HCT116 (cell line): ENCODE data around the gene SLC2A9. TPM values are rescaled to one million over a fixed set of nuclear protein-coding genes. Genes with fewer than 3 reads are reported as not detected.

ENCODE experiments used
- ATAC-seq: fragments of 200-7000 bp; cut with Tn5 transposase; 2 replicates; pipeline ENCODE4 v1.9.1; 2020; ENCODE audit warnings: mild to moderate bottlenecking, moderate library complexity
- BruUV-seq: library from RNA; stranded (reverse); fragments of 400-500 nt; replicated peaks from 2 replicates; lab custom pipeline; 2021; lab: Mats Ljungman, UMichigan
- CTCF ChIA-PET: fragments of 300-600 bp; sonication (Branson Sonifier 250); formaldehyde crosslinking; loops from one replicate; lab custom pipeline; 2021; ENCODE audit warnings: antibody characterized with exemption; lab: Charles Lee
- POLR2A ChIA-PET: fragments of 300-600, 350-600 bp; sonication (Branson Sonifier 250); formaldehyde crosslinking; loops from one replicate; lab custom pipeline; 2021; ENCODE audit warnings: antibody characterized with exemption; lab: Charles Lee
- RAD21 ChIA-PET, 2 experiments: fragments of 300-600 bp; sonication (Branson Sonifier 250); formaldehyde crosslinking; loops; one replicate each; lab custom pipeline; 2023; ENCODE audit warnings: low total read pairs in 2 of 2; ENCODE audit not compliant: uncharacterized antibody in 2 of 2, unreplicated experiment in 2 of 2, low non-redundant PET in 1 of 2; lab: Charles Lee
- DNase-seq: peaks from one replicate; pipeline ENCODE4 v3.0.0-alpha.2; 2010; ENCODE audit warnings: low read depth, low spot score
- H2AFZ ChIP-seq: fragments of 200-600 bp; shearing (Covaris generic), sonication (generic); 2 replicates; pipeline ENCODE4 v1.6.1; 2017; ENCODE audit warnings: low read depth, mixed run types, mixed read lengths, antibody characterized with exemption, low read length; ENCODE audit not compliant: poor library complexity, severe bottlenecking
- H3K27ac ChIP-seq: 2 replicates; pipeline ENCODE4 v1.5.1; 2012; ENCODE audit warnings: low read depth, low read length
- H3K27me3 ChIP-seq: fragments of 200-600 bp; sonication (generic); 2 replicates; pipeline ENCODE4 v1.6.1; 2016; ENCODE audit warnings: mixed run types, low read length, mixed read lengths; ENCODE audit not compliant: insufficient read depth
- H3K36me3 ChIP-seq, 2 experiments: fragments of 200-500 bp in 1 of 2; fragments of 200-600 bp in 1 of 2; sonication (Bioruptor generic) in 1 of 2; sonication (generic) in 1 of 2; 2 replicates each; pipeline versions ENCODE4 v1.5.1 to v1.6.1; 2014 to 2016; ENCODE audit warnings: low read length in 2 of 2, inconsistent platforms in 1 of 2, mixed read lengths in 1 of 2, mixed run types in 1 of 2; ENCODE audit not compliant: insufficient read depth in 2 of 2, control insufficient read depth in 1 of 2
- H3K4me1 ChIP-seq, 2 experiments: fragments of 200-600 bp in 1 of 2; sonication (generic) in 1 of 2; 2 replicates each; pipeline versions ENCODE4 v1.5.1 to v1.6.1; 2012 to 2017; ENCODE audit warnings: low read length in 2 of 2, inconsistent platforms in 1 of 2, mild to moderate bottlenecking in 1 of 2, mixed read lengths in 1 of 2, mixed run types in 1 of 2, moderate library complexity in 1 of 2; ENCODE audit not compliant: insufficient read depth in 2 of 2, control insufficient read depth in 1 of 2
- H3K4me2 ChIP-seq: fragments of 200-600 bp; sonication (generic); 2 replicates; pipeline ENCODE4 v1.6.1; 2017; ENCODE audit warnings: mixed run types, low read length, mixed read lengths
- H3K4me3 ChIP-seq, 2 experiments: fragments of 200-600 bp in 1 of 2; sonication (generic) in 1 of 2; replicated peaks in 1 of 2; 2 replicates each; pipeline ENCODE4 v1.5.1; 2011 to 2016; ENCODE audit warnings: low read length in 2 of 2, control low read depth in 1 of 2, low read depth in 1 of 2, mild to moderate bottlenecking in 1 of 2, mixed read lengths in 1 of 2, mixed run types in 1 of 2
- H3K79me2 ChIP-seq: fragments of 200-600 bp; sonication (generic); 2 replicates; pipeline ENCODE4 v1.6.1; 2017; ENCODE audit warnings: mild to moderate bottlenecking, mixed run types, low read length, moderate library complexity, mixed read lengths; ENCODE audit not compliant: insufficient read depth
- H3K9ac ChIP-seq: fragments of 200-600 bp; sonication (generic); 2 replicates; pipeline ENCODE4 v1.6.1; 2016; ENCODE audit warnings: low read length, mixed read lengths
- H3K9me2 ChIP-seq: fragments of 200-600 bp; sonication (generic), shearing (Covaris generic); 2 replicates; pipeline ENCODE4 v1.6.1; 2017; ENCODE audit warnings: mixed run types, mild to moderate bottlenecking, moderate library complexity; ENCODE audit not compliant: insufficient read depth
- H3K9me3 ChIP-seq, 2 experiments: fragments of 200-500 bp in 1 of 2; fragments of 200-600 bp in 1 of 2; sonication (Bioruptor generic) in 1 of 2; sonication (generic) in 1 of 2; 2 replicates each; pipeline ENCODE4 v1.6.1; 2014 to 2017; ENCODE audit warnings: low read length in 2 of 2, mixed read lengths in 2 of 2, inconsistent platforms in 1 of 2, low read depth in 1 of 2, mild to moderate bottlenecking in 1 of 2, mixed run types in 1 of 2, moderate library complexity in 1 of 2; ENCODE audit not compliant: control insufficient read depth in 1 of 2, insufficient read depth in 1 of 2
- H4K20me1 ChIP-seq: fragments of 200-600 bp; sonication (generic), shearing (Covaris generic); 2 replicates; pipeline ENCODE4 v1.6.1; 2017; ENCODE audit warnings: mixed run types, mild to moderate bottlenecking, moderate library complexity; ENCODE audit not compliant: insufficient read depth
- CBX3 ChIP-seq: IDR thresholded peaks from 2 replicates; pipeline ENCODE4 v1.6.1; 2012; ENCODE audit warnings: low read depth
- CEBPB ChIP-seq: IDR thresholded peaks from 2 replicates; pipeline ENCODE4 v1.6.1; 2012; ENCODE audit warnings: low read depth
- CTCF ChIP-seq, 3 experiments: fragments of 200-600 bp in 1 of 3; sonication (generic) in 1 of 3; IDR thresholded peaks in 2 of 3; conservative IDR thresholded peaks in 1 of 3; 2 replicates each; pipeline ENCODE4 v1.5.1; 2012 to 2017; ENCODE audit warnings: low read depth in 2 of 3, low read length in 2 of 3, antibody characterized with exemption in 1 of 3, borderline replicate concordance in 1 of 3, control low read depth in 1 of 3, mild to moderate bottlenecking in 1 of 3, mixed read lengths in 1 of 3, mixed run types in 1 of 3, moderate library complexity in 1 of 3; ENCODE audit not compliant: insufficient read depth in 1 of 3
- EZH2 ChIP-seq: fragments of 200-600 bp; sonication (generic); IDR thresholded peaks from 2 replicates; pipeline ENCODE4 v1.6.1; 2017; ENCODE audit warnings: antibody characterized with exemption, mixed run types
- POLR2A ChIP-seq: IDR thresholded peaks from 2 replicates; pipeline ENCODE4 v1.7.0; 2011; ENCODE audit warnings: borderline replicate concordance; ENCODE audit not compliant: insufficient read depth, insufficient read length; ENCODE audit errors: extremely low read depth
- REST ChIP-seq: IDR thresholded peaks from 2 replicates; pipeline ENCODE4 v1.6.1; 2012; ENCODE audit warnings: low read depth
- SP1 ChIP-seq: IDR thresholded peaks from 2 replicates; pipeline ENCODE4 v1.6.1; 2012; ENCODE audit warnings: low read depth
- SRF ChIP-seq: IDR thresholded peaks from 2 replicates; pipeline ENCODE4 v1.6.1; 2012; ENCODE audit warnings: low read depth
- ZFX ChIP-seq: fragments of 450-650 bp; IDR thresholded peaks from 2 replicates; pipeline ENCODE4 v1.6.1; 2017
- intact Hi-C: fragments of 100-400 bp; cut with micrococcal nuclease; formaldehyde crosslinking; loops from 2 replicates; pipeline ENCODE4 v1.10.0; 2022
- total RNA-seq: library from RNA; stranded (reverse); gene quantifications from one replicate; pipeline ENCODE4 v1.2.1, GENCODE V29; 2021; ENCODE audit not compliant: unreplicated experiment

The SLC2A9 gene
- total RNA-seq, 1 experiment from 2014 or later = 2.2 TPM

GRCh38 chr4:9859810-9860209 lies 161.5 kb downstream of the SLC2A9 start (continued):
- TF ChIP-seq REST (no peak), CTCF (IDR thresholded peaks at IDR 0.05 in 2 of 3, conservative IDR thresholded peaks at IDR 0.05 in 1 of 3; ENCODE audit: borderline replicate concordance in 1 of 3, insufficient read depth in 1 of 3, low read depth in 2 of 3, low read length in 2 of 3) (no peak), EZH2 (no peak), SP1 (no peak), SRF (no peak)

- RAD21 ChIA-PET = no interaction called here
- CTCF ChIA-PET = no interaction called here
- no peaks in the 10 kb centered on the region for H4K20me1 ChIP-seq
- no TSS peak for BruUV-seq
- no peak overlapping the region for H3K27ac ChIP-seq
- H3K9ac ChIP-seq = no peak overlapping the region
- no peaks in the 10 kb centered on the region for H3K9me3 ChIP-seq
- POLR2A ChIA-PET = no interaction called here
- TF ChIP-seq CEBPB (no peak), ZFX (no peak), SP1 (no peak), POLR2A (no peak), REST (no peak), CTCF (IDR thresholded peaks at IDR 0.05 in 2 of 3, conservative IDR thresholded peaks at IDR 0.05 in 1 of 3; ENCODE audit: borderline replicate concordance in 1 of 3, insufficient read depth in 1 of 3, low read depth in 2 of 3, low read length in 2 of 3) (no peak), EZH2 (no peak), CBX3 (no peak)
- no peaks in the 10 kb centered on the region for H3K79me2 ChIP-seq
- intact Hi-C loops = no loop called here
- ATAC-seq = no peak
- no peaks in the 10 kb centered on the region for H3K36me3 ChIP-seq
- H2AFZ ChIP-seq = no peak overlapping the region
- H3K4me1 ChIP-seq = no peaks in the 10 kb centered on the region
- no peak for DNase-seq
- H3K9me2 ChIP-seq = no peaks in the 10 kb centered on the region
- no peak overlapping the region for H3K4me3 ChIP-seq
- H3K27me3 ChIP-seq = peaks cover 5% of the 10 kb centered on the region
- H3K4me2 ChIP-seq = no peak overlapping the region
These were observed 171.8 kb downstream of the SLC2A9 start for GRCh38 chr4:9849538-9849920.
